HG03469 (cell line): ENCODE measurements around the gene DLG4.
"Not testable (repeated sequence)": the region's sequence is repeated elsewhere in the genome, so short reads cannot be mapped to it uniquely, and the experiment has no call there.

ENCODE experiments used
- ATAC-seq: cut with Tn5 transposase; IDR thresholded peaks from one replicate; pipeline ENCODE4 v1.9.1; 2021; ENCODE audit warnings: mild to moderate bottlenecking, moderate library complexity, moderate number of reproducible peaks; ENCODE audit not compliant: unreplicated experiment

DLG4 gene

DNA sequence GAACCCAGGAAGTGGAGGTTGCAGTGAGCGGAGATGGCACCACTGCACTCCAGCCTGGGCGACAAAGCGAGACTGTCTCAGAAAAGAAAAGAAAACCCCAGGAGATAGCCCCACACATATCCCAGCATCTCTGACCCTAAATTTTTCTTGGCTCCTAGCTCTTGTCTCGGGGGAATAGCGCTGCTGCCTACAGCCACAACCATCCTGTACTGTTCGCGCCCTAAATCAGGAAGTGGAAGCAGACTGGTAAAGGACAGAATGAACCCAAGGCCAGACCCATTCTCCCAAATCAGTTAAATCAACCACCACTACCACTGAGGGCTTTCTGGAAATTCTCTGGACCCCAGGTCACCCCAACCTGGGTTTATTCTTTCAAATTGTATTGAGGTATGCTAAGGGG lies 30.2 kb upstream of the DLG4 start:
- ATAC-seq: no peak

DNA sequence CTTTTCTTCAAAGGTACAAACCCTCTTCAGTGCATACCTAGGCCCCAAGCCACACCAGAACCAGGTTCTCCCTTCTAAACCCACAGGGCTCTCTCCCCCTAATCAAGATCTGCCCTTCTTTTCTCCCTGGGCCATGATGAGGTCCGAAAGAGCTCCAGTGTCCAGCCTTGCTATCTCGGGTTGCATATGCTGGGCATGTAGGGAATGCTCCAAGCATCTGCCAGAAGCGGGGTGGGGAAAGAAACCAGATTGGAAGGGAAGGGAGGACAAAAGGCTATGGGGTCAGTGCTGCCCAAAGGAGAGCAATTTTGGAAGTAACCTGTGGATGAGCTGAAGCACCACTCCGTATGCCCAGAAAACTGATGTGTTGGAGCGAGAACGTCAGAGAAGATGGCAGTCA lies 29.6 kb upstream of the DLG4 start:
- ATAC-seq: no peak

DNA sequence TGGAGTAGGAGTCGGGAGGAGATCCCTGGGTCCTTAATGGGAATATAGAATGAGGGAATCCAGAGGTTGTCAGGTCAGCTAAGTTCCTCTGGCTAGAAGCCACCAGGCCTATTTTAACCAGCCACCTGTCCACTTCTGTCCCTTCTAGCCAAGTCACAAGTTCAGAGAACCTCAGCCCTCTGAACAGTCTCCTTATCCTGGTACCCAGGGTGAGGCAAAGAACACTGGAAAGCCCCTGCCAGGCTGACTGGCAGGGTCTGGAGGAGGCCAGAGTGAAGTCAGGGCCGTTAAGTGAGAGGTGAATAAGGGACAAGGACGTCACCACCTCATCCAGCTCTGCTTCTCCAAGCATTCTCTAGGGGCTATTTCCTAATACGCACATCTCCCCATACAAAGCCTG lies 29.2 kb upstream of the DLG4 start:
- no peak for ATAC-seq

DNA sequence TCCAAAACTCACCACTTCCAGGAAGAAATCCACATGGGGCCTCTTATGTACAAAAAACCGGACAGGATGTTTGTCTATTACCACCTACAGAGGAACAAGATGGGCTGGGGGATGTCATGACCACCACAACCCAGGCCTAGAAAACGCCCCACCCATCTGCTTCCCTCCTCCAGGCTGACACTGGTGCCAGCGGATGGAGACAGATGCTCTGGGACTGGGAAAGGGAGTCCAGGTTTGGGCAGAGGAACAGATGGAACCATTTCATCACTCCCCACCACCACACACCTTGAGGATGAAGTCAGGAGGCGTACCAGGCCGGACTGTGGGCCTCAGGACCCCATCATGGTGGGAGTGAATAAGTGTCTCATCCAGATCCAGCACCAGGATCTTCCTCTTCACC lies 27.1 kb upstream of the DLG4 start:
- no peak for ATAC-seq

DNA sequence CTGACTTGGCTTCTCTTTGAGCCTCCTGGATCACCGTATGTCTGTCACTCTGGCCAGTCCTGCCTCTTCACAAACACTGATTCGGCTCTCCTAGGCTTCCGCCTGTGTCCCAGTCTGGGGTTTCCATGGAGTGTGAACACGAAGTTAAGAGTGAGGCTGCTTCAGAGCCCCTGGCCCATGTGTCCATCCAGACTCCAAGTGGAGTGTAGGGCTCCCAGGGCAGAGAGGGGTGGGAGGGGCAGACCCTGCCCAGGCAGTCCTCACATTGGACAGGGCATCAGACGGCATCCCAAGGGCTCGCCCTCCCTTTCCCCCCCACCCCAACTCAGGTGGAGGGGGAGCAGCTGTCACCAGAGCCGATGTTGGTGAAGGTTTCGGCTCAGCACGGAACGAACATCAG lies 24.2 kb upstream of the DLG4 start:
- ATAC-seq: not testable (repeated sequence)

DNA sequence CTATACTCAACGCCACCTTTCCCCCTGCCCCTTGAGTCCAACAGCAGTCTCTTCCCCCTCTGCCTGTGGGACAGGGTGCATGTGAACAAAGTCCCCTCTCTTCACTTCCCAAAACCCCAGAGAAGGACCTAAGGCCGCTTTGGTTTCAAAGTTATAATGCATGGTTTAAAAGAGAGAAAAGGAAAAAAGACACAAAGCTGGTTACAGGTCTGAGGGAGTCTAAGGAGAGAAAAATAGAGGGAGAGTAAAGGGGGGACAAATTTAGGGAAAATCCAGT lies 23.8 kb upstream of the DLG4 start:
- no peak for ATAC-seq

DNA sequence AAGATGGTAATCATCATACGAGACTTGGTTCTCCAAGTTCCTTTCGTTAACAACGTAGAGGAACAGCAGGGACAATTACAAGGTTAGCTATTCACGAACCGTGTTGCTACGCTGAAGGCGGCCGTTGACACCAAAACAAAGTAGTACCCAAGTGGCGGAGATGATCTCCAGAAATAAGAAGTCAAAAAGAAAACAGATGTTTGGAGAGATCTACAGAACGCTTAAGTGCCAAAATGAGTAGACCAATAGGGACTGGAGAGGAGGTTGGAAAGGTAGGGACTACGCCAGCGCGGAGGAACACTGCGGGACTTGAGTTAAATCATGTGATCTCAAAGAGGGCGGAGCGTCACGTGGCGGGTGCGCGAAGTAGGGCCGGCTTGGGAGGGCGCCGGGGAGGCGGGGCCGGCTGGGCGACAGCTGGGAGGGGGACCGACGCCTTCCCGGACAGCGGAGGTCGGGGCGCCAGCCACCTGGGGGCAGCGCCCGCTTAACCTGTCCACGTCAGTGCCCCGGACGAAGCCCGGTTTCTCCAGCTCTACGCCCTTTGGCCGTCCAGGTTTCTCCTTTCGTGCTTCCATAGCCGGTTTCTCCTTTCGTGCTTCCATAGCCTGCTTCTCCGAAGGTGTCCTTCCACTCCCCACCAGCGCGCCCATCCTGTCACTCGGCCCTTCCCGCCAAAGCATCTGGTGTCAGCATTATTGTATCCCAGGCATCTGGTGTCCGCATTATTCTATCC lies 23.2 kb upstream of the DLG4 start:
- ATAC-seq: no peak

DNA sequence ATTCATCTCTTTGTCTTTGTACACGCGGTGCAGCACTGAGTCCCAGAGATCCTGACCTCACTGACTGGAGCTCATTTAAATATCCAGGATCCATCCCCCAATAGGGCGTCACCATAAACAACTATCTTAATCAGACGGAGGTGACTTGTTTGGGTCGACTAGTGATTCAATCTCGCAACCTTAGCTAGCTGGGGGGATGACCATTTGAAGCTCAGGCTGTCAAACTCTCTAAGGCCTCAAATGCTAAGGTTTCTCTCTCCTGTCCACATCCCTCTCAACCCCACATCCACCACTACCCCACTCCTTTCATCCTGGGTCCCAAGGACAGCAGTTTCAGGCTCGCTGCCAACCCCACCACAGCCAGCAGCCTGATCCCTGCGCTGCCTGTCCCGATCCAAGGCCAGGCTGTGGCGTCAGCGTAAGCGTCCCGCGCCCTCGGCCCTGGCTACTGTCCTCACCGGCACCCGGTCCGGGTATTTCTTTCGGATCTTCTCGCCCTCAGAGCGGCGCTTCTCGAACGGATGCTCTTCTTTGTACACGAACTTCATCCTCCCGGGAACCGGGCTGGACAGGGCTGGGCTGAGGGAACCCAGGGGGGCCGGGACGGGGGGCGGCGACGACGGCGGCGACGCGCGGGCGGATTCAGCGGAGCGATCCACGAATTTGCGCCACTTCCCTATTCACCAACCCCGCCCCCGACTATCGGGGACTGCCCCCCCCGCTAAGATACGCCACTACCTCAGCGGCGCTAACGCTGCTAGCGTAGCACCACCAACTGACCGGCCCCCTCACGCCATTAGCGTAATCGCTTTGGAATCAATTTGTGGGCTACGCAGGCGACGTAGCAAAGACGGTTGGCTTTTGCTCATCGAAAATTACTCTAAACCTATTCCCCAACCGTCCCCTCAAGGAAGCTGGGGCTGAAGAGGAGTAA lies 22.4 kb upstream of the DLG4 start, which contains the start of gene GABARAP:
GABARAP (minus strand) TSS at position 667 of the 934 bp plus-strand sequence; CDS start at position 548, 119 bp downstream.
- ATAC-seq: no peak

DNA sequence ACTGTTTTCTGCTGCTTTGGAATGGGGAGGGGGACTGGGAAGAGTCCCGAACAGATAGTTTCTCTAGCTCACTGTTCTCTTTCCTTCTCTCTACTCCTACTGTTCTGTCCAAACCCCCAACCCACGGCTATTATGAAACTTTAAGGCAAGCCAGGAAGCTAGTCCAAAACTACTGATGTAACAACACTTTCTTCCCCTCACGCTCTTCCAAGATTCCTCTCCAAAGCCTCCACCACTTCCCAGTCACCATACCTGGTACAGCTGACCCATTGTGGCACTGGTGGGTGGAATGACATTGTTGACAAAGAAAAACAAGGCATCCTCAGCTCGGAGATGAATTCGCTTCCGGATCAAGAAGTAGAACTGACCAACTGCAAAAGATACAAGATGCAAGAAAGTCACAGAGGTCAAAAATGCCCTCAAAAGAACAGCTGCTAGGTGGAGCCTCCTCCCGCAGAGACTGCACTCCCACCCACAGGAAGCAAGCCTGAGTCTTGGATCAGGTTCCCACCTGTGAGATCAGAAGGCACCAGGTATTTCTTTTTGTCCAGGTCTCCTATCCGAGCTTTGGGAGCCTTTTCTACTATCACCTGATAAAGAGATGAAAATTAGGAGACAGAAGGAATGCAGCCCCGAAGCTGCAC lies 21.6 kb upstream of the DLG4 start:
- ATAC-seq: no peak

DNA sequence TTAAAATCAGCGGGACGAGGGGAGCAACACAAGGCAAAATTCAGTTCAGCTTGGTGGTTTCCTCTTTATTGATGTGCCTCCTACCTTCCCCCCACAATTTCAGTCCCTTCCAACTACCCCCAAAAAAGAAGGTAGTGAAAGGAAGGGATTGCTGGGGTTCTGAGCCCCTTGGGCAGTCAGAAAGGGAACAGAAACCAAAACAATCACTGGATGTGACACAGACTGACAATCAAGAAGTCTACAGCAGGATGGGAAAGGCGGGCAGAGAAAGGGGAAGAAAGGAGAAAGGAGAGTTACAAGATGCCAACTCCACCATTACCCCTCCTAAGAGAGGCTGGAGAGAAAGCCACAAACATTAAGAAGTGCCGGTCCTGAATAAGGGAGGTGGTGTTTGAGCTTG lies 20.7 kb upstream of the DLG4 start:
- ATAC-seq: no peak

DNA sequence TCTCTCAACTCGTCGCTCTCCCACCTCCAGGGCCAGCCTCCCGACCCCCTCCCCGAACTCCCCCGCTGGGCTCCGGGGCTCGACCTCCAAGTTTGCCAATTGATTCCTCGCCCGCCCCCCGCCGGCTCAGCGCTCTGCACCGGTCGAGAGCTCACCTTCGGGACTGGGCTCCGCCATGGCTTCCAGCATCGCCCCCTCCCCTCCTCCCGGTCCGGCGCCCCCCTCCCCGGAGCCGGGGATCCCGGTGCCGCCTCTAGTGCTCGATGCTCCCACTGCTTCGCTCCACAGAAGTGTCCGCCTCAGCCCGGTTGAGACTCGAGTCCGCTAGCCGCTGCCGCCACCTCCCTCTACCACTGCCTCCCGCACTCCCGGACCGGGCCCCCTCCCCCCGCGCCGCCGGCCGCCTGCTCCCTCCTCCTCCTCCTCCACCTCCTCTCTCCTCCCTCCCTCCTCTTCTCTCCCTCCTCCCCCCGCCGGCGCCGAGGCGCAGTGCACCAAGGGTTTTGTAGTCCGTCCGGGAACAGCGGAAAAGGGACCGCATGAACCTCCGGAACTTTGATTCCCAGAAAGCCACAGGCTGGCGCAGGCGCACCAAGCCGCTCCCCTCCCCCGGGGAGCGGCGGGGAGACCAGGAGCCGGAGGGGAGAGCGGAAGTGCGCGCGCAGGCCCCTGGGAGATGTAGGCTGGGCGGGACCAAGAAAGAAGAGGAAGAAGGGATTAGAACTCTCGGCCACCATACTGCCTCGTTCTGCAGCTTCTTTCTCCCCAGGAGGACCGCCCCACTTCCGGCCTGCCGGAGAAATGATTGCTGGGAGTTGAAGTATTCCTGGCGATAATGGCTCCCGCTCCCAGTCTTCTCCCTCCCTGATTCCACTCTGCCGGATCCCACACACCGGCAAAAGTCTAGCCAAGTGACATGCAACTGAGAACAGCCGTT lies 19.7 kb upstream of the DLG4 start, which contains the start of gene PHF23:
PHF23 (minus strand) TSS at position 367 of the 937 bp plus-strand sequence; CDS start at position 189, 178 bp downstream.
- ATAC-seq: peak; percentile 33

DNA sequence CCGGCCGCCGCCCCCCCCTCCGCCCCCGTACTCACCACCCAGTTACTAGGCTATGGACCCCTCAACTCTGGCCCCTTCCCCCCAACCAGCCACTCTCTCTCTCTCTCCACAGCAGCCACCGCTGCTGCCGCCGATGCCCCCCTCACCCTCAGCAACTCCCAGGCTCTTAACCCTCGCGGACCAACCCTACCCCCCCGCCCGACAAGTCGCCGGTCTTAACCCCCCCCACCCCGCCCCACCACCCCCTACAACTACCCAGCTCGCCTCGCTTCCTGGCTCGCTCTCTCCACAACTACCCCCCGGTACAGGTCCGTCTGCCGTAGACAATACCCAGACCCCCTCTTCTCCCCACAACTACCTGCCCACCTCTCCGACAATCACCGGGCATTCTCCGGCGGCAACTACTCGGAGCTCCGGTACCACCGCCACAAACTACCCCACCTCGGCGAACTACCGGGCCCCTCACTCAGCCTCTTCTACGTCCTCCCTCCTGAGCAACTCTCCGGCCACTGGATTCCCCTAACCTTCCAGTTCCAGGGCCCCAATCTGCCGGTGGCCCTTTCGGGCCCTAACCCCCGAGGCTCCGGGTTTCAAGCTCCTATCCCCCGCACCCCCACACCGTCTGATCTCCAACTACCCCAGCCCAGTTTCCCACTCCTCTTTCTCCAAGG lies 18.9 kb upstream of the DLG4 start:
- no peak for ATAC-seq

DNA sequence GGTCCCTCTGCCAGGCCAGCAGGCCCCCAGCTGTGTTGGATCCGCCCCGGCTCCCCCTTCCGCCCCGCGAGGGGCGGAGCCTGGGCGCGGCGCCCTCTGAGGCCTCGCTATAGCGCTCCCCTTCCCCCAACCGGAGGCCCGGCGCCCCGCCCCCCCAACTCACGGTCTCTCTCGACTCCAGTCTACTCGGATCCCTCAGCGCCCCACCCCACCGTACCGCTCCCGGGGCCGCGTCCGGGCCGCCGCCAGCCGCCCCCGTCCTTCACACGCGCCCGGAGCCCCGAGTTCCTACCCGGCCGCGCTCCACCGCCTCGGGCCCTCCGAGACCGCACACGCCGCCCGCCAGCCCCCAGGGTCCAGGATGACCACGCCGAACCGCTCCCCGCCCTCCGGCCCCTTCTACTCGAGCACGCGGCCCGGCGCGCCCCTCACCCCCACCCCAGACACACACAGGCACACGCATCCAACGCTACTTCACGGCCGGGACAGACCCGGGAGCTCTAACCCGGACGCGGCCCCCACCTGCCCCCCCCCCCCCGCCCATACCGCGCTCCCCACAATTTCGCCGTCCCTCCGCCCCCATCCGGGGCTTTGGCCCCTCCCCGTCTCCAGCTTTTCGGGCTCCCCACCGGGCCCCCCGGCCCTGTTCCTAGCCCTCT lies 18.3 kb upstream of the DLG4 start:
- ATAC-seq: no peak

DNA sequence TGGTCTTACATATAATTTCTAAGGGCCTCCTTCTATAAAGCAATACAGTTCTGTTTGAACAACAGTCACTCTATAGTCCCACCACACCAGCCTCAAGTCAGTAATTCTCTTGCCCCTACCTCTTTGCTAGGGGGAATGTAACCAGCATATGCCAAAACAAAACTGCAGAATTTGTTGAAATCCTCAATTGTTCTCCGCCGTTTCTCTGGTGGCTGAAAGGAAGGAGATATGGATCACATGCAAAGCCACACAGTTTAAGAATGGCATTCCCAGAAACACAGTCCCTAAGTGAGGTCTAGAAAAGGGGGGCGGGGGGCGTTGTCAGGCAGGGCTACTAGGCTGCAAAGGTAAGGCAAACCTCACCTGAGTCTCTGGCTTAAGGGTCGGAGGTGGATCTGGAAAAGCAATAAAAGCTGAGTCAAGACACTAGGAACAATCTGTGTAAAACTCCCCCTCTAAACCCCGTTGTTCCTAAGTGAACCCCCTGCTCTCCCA lies 17.7 kb upstream of the DLG4 start:
- ATAC-seq: no peak

DNA sequence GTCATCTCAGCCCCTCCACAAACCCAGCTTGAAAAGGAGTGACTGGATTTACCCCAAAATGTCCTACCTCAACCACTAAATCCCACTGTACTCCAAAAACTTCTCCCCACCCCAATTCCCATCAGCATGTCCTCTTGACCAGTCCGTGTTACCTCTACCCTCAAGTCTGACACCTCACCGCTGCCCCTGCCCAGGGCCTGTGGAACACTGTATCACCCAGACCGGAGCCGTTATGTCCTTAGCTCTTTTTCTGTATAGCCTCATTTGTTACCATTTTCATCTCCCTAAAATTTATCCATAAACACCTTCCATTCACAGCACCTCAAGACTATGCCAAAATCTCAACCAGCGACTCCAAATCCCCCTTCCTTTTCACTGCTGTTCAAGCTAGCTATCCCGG lies 17.2 kb upstream of the DLG4 start:
- ATAC-seq: no peak

DNA sequence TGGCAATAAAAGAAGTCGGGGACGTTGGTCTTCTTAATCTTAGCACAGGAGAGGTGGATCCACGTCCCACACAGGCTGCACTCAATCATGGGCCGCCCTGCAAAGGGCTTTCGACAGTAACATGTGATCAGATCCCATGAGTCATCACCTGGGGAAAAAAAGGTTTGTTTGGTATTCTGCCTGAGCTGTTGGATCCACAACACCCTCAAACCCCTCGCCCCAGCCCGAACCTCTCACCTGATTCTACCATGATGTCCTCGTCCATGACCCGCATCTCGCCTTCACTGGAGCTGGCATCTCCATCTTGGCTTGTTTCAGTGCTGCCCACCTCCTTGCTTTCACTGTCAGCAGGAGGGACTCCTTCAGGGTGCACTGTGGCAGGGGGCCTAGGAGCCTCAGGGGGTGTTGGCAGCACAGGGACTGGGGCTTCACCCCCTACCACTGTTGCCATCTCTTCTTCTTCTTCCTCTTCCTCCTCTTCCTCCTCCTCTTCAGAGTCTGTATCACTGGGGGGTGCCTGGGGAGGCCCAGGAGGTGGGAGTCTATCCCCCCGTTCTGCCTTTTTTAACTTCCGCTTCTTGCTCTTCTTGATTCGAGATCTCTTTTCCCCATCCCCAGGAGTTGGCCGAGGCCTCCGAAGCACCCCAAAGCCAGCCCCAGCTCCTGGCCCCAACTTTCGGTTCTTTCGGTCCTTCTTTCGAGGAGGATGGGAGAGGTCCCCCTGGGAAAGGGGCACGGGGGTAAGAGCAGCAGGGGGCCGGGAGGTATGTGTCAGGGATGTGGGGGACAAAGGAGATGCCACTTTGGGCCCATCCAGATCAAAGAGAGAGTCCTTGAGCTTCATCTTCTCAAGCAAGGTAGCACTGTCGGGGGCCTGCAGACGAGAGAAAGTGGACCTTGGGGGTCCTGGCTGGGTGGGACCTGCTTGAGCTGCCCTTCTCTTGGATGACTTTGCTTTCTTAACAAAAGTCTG lies 16.3 kb upstream of the DLG4 start:
- no peak for ATAC-seq

DNA sequence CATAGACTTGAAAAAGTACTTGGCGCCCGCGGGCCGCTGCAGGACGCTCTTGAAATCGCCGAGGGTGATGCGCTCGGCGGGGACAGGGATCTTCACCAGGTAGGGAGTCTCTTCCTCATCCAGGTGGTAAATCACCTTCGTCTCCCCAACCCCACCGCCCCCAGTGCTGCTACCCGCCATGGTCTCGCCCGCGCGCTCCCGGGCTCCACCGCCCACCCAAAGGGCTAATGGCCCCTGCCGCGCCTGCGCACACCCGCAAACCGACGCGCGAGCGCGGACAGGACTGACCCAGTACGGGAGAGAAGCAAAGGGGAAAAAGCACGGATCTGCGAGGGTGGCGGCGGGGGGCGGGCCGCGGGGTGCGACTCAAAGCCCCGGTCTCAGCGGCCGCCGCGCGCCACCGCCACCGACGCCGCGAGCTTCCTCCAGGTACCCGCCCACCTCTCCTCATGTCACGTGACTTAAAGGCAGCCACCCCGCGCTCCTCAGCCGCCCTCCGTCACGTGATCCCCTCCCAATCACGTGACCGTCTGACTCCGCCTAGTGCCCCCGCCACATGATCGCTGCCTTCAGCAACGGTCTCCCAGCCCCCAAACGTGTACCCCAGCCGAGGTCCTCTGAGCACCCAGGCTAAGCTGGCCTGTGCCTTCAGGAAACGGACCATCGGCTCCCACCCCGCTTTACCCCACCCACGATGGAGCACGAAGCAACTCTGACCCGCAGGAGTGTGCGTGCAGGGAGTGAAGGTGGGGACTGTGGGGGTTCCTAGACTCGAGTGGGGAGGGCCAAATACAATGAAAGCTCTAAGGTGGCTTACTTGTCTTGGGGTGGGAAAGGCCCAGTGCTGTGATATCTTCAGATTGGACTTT lies 14.7 kb upstream of the DLG4 start, which contains the start of gene DVL2:
DVL2 (minus strand) TSS at position 435 of the 869 bp plus-strand sequence; CDS start at position 180, 255 bp downstream.
- no peak for ATAC-seq
